ENCODE measurements around the gene FSTL3. TPM values are rescaled to one million over a fixed set of nuclear protein-coding genes. Genes with fewer than 3 reads are reported as not detected.
A peak's percentile ranks its signal among the peaks of the same experiment; 100 is the strongest.
"Not testable (repeated sequence)": the region's sequence is repeated elsewhere in the genome, so short reads cannot be mapped to it uniquely, and the experiment has no call there.

Gene FSTL3
- total RNA-seq, 1 donor from 2014 or later: 108 TPM

DNA sequence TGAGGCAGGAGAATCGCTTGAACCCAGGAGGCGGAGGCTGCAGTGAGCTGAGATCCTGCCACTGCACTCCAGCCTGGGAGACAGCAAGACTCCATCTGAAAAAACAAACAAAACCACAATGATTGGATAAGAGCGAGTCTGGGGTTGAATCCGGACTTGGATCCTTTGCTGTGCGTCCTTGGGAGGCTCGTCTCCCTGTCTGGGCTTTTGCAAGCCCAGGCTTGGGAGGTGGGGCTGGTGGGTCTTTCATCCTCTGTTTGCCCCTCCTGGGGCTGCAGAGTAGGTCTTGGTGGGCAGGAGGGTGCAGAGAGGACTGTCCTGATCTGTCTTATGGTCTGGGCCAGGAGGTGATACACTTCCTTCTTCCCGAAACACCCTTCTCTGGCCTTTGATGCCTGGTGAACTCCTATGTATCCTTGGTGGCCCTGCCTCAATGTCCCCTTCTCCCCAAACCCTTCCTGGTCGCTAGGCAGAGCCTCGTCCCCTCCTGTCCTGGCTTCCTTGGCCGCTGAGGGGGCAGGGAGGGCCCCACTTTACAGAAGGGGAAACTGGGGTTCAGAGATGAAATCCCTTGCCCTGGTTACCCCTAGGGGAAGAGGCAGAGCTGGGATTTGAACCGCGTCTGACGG, 49.4 kb downstream of the FSTL3 start:
- DNase-seq (ENCODE audit: low spot score) (no peak), ATAC-seq (no peak)
- intact Hi-C loops (cut with DNase I): no loop called here

DNA sequence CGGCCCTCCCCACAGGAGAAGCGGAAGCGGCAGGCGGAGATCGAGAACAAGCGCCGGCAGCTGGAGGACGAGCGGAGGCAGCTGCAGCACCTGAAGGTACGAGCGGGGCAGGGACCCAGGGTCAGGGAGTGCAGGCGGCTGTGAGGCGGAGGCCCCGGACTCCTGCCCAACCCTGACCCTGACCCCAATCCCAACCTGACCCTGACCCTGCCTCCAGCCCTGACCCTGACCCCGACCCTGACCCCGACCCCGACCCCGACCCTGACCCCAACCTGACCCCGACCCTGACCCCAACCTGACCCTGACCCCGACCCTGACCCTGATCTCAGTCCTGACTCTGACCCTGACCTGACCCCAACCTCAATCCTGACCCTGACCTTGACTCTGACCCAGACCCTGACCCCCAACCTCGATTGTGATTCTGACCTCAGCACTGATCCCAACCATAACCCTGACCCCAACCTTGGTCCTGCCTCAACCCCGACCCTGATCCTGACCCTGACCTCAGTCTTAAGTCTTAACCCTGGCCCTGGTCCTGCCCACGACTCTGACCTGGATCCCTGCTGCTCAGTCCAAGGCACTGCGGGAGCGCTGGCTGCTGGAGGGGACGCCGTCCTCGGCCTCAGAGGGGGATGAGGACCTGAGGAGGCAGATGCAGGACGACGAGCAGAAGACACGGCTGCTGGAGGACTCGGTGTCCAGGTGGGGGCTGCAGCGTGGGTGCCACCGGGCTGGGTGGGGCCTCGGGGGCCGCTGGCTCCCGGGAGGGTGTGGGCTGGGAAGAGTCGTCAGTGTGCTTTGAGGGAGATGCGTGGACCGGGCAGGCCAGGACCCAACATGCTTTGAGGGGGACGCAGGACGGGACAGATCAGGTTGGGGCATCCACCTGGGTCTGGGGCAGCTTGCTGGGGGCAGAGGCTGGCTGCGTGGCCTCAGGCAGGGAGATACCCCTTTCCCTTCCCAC, 51.1 kb downstream of the FSTL3 start:
- DNase-seq (ENCODE audit: low spot score) (no peak), ATAC-seq (peak; percentile 23)
- intact Hi-C loops (cut with DNase I): no loop called here

DNA sequence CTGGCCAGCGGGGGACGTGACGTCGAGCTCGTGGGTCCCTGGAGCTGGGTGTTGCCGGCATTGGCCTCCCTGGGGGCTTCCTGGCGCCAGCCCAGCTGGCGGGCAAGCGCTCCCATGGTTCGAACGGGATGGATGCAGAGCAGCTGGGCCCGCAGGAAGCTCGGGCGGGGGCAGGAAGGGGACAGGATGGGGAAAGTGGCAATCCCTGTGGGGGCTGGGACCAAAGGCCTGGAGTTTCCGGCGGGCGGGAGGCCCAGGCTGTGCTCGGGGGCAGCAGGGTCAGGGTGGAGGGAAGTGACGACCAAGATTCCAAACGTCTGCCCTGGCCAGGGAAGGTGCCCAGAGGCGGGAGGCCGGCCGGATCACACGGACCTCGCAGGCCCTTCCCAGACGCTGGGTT, 51.8 kb downstream of the FSTL3 start:
- ATAC-seq: peak; percentile 35
- intact Hi-C loops (cut with DNase I): no loop called here
- no peak for DNase-seq (ENCODE audit: low spot score)

DNA sequence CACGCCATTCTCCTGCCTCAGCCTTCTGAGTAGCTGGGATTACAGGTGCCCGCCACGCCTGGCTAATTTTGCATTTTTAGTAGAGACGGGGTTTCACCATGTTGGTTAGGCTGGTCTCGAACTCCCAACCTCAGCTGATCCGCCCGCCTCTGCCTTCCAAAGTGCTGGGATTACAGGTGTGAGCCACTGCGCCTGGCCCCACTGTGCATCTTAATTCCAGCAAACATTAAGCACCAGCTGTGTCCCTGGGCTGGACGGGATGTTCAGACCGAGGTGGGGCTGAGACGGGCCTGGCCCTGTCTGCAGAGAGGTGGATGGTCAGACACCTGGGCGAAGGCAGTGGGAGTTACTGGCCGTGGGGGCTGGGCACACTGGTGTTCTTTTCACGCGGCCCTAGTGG, 53.4 kb downstream of the FSTL3 start:
- DNase-seq (ENCODE audit: low spot score); intact Hi-C loops (cut with DNase I); ATAC-seq: not testable (repeated sequence)

DNA sequence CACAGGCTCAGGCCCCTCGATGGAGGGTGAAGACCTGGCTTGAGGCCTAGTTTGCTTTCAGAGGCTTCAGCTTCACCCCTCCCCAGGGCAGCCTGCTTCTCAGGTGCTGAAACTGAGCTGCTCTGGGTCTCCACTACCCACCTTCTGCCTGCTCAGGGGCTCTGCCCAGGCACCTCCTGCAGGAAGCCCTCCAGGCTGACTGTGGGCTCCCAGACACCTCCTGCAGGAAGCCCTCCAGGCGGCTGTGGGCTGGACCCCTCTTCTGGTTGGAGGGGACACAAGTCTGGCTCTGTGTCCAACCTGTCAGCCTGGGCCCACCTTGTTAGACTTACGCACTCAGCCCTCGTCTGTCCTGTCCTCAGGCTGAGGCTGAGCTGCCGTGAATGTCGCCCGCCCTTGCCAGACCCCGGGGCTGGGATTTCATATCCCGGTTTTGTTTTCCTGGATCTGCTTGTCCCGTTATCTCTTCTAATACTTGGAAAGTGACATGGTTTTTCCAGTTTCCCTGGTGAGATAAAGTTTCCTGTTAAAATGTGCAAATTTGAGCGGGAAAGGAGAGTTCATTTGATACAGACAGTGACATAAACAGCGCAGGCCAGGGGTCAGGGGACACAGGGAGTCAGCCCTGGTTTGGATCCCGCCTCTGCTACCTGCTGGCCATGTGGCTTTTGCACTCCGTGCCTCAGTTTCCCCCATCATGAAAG, 53.9 kb downstream of the FSTL3 start:
- ATAC-seq (no peak), DNase-seq (ENCODE audit: low spot score) (no peak)
- intact Hi-C loops (cut with DNase I): no loop called here

DNA sequence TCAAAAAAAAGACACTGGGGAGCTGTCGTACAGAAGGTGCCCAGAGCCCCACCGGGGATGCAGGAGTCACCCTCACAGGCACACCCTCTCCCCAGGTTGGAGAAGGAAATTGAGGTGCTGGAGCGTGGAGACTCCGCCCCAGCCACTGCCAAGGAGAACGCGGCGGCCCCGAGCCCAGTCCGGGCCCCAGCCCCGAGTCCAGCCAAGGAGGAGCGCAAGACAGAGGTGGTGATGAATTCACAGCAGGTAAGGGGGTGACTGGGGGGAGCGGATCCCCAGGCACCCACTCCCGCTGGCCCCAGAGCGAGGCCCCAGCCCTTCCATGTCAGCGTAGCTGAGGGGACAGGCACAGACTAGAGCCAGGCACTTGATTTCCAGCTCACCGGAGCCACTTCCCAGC, 54.8 kb downstream of the FSTL3 start:
- ATAC-seq: no peak
- intact Hi-C loops (cut with DNase I): no loop called here

DNA sequence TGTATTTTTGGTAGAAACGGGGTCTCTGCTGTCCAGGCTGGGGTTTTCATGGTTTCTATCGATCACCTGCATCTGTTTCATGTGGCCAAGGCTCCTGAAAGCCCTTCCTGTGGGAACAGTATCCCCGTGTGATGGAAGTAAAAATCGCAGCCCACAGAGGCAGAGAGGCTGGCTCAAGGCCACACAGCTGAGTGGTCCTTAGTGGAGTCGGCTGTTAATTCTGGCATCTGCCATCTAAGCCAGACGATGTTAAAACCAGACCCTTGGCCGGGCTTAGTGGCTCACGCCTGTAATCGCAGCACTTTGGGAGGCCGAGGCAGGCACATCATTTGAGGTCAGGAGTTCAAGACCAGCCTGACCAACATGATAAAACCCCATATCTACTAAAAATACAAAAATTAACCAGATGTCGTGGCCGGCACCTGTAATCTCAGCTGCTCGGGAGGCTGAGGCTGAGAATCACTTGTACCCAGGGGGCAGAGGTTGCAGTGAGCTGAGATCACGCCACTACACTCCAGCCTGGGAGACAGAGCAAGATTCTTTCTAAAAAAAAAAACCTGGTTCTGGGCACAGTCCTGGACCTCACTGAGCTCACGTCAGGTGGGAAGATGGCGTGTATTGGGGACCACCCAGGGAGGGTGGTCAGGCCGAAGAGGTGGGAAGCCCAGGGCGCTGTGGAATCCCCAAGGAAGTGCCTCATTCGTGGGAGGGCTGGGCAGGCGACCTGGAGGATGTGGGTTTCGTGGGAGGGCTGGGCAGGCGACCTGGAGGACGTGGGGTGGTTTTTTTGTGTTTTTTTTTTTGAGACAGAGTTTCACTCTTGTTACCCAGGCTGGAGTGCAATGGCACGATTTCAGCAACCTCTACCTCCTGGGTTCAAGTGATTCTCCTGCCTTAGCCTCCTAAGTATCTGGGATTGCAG, 56.2 kb downstream of the FSTL3 start:
- no peak for ATAC-seq
- no peak for DNase-seq (ENCODE audit: low spot score)
- intact Hi-C loops (cut with DNase I): no loop called here

More for the DNA sequence above, 54.8 kb downstream of the FSTL3 start:
- no peak for DNase-seq (ENCODE audit: low spot score)

Other genes starting within 250 kb of the FSTL3 start
- gene SHC2, start 215.4 kb upstream of the FSTL3 start, total RNA-seq: 31.6 TPM
- 1.1 TPM for gene MADCAM1, start 179.9 kb upstream of the FSTL3 start, total RNA-seq
- gene TPGS1, start 168.9 kb upstream of the FSTL3 start, total RNA-seq: 18.5 TPM
- gene CDC34, start 144.6 kb upstream of the FSTL3 start, total RNA-seq: 40.2 TPM
- 1.4 TPM for gene GZMM, start 132.3 kb upstream of the FSTL3 start, total RNA-seq
- 246 TPM for gene BSG, start 103.8 kb upstream of the FSTL3 start, total RNA-seq
- 0.27 TPM for gene HCN2, start 86.5 kb upstream of the FSTL3 start, total RNA-seq
- gene POLRMT, start 42.9 kb upstream of the FSTL3 start, total RNA-seq: 36.1 TPM
- gene FGF22, start 36.5 kb upstream of the FSTL3 start, total RNA-seq: 3.2 TPM
- gene RNF126, start 13.2 kb upstream of the FSTL3 start, total RNA-seq: 33.1 TPM
- not detected for gene PRSS57, start 19.1 kb downstream of the FSTL3 start, total RNA-seq
- gene PALM, start 32.5 kb downstream of the FSTL3 start, total RNA-seq: 130 TPM
- gene MISP, start 74.7 kb downstream of the FSTL3 start, total RNA-seq: 0.45 TPM
- 217 TPM for gene PTBP1, start 121.1 kb downstream of the FSTL3 start, total RNA-seq
- not detected for gene PLPPR3, start 145.6 kb downstream of the FSTL3 start, total RNA-seq
- gene AZU1, start 151.4 kb downstream of the FSTL3 start, total RNA-seq: 1.9 TPM
- 0.71 TPM for gene PRTN3, start 164.6 kb downstream of the FSTL3 start, total RNA-seq
- gene ELANE, start 175.9 kb downstream of the FSTL3 start, total RNA-seq: 2.1 TPM
- gene CFD, start 183.3 kb downstream of the FSTL3 start, total RNA-seq: 405 TPM
- gene MED16, start 216.8 kb downstream of the FSTL3 start, total RNA-seq: 55.7 TPM
- not detected for gene RNU6-9, start 217.1 kb downstream of the FSTL3 start, total RNA-seq
- 48.9 TPM for gene R3HDM4, start 236.8 kb downstream of the FSTL3 start, total RNA-seq
- gene KISS1R, start 240.9 kb downstream of the FSTL3 start, total RNA-seq: not detected
- 13.6 TPM for gene ARID3A, start 249.6 kb downstream of the FSTL3 start, total RNA-seq